ENCODE measurements around the gene HOXA7. TPM values are rescaled to one million over a fixed set of nuclear protein-coding genes. Genes with fewer than 3 reads are reported as not detected.
A peak's percentile ranks its signal among the peaks of the same experiment; 100 is the strongest.

HOXA7 gene
- total RNA-seq, 1 experiment from 2014 or later: 5.1 TPM

GRCh38 chr7:27164045-27164366 lies 7.5 kb upstream of the HOXA7 start:
- no peak for DNase-seq (ENCODE audit: low read depth)
- in situ Hi-C loops (cut with HindIII; ENCODE audit: low pct_unique_long_range_greater_than_20kb, low sequenced_read_pairs): loop anchor here (5.0 kb wide), 1 partner anchor 37 kb away; no protein-coding TSS in a partner anchor

- in situ Hi-C loops (cut with HindIII; ENCODE audit: low pct_unique_long_range_greater_than_20kb, low sequenced_read_pairs): loop anchor here (5.0 kb wide), 1 partner anchor 36 kb away; no protein-coding TSS in a partner anchor
- DNase-seq (ENCODE audit: low read depth): peak; percentile 46
These were observed 7.0 kb upstream of the HOXA7 start for GRCh38 chr7:27163288-27164044.

- peak; percentile 45 for DNase-seq (ENCODE audit: low read depth)
- in situ Hi-C loops (cut with HindIII; ENCODE audit: low pct_unique_long_range_greater_than_20kb, low sequenced_read_pairs): loop anchor here (5.0 kb wide), 1 partner anchor 35 kb away; no protein-coding TSS in a partner anchor
These were observed 6.2 kb upstream of the HOXA7 start for GRCh38 chr7:27162561-27163287.

- peak; percentile 62 for DNase-seq (ENCODE audit: low read depth)
- in situ Hi-C loops (cut with HindIII; ENCODE audit: low pct_unique_long_range_greater_than_20kb, low sequenced_read_pairs): loop anchor here (5.0 kb wide), 1 partner anchor 35 kb away; no protein-coding TSS in a partner anchor
These were observed 5.5 kb upstream of the HOXA7 start for GRCh38 chr7:27161721-27162560.

- DNase-seq (ENCODE audit: low read depth): no peak
- in situ Hi-C loops (cut with HindIII; ENCODE audit: low pct_unique_long_range_greater_than_20kb, low sequenced_read_pairs): loop anchor here (5.0 kb wide), 1 partner anchor 34 kb away; no protein-coding TSS in a partner anchor
These were observed 4.8 kb upstream of the HOXA7 start for GRCh38 chr7:27161214-27161720.

GRCh38 chr7:27160546-27161213 lies 4.2 kb upstream of the HOXA7 start:
- DNase-seq (ENCODE audit: low read depth): peak; percentile 84

GRCh38 chr7:27160145-27160545 lies 3.7 kb upstream of the HOXA7 start:
- in situ Hi-C loops (cut with HindIII; ENCODE audit: low pct_unique_long_range_greater_than_20kb, low sequenced_read_pairs): loop anchor here (5.0 kb wide), 1 partner anchor 33 kb away; no protein-coding TSS in a partner anchor
- peak; percentile 22 for DNase-seq (ENCODE audit: low read depth)

More at GRCh38 chr7:27160546-27161213, 4.2 kb upstream of the HOXA7 start:
- in situ Hi-C loops (cut with HindIII; ENCODE audit: low pct_unique_long_range_greater_than_20kb, low sequenced_read_pairs): loop anchor here (5.0 kb wide), 1 partner anchor 33 kb away; no protein-coding TSS in a partner anchor

- in situ Hi-C loops (cut with HindIII; ENCODE audit: low pct_unique_long_range_greater_than_20kb, low sequenced_read_pairs): loop anchor here (5.0 kb wide), 1 partner anchor 32 kb away; no protein-coding TSS in a partner anchor
- no peak for DNase-seq (ENCODE audit: low read depth)
These were observed 3.0 kb upstream of the HOXA7 start for GRCh38 chr7:27159266-27160144.

- DNase-seq (ENCODE audit: low read depth): no peak
- in situ Hi-C loops (cut with HindIII; ENCODE audit: low pct_unique_long_range_greater_than_20kb, low sequenced_read_pairs): no loop called here
These were observed 2.2 kb upstream of the HOXA7 start for GRCh38 chr7:27158436-27159265.

- DNase-seq (ENCODE audit: low read depth): no peak
- in situ Hi-C loops (cut with HindIII; ENCODE audit: low pct_unique_long_range_greater_than_20kb, low sequenced_read_pairs): no loop called here
These were observed 1.4 kb upstream of the HOXA7 start for GRCh38 chr7:27157702-27158431.

GRCh38 chr7:27156916-27157701 lies 634 bp upstream of the HOXA7 start:
- no peak for DNase-seq (ENCODE audit: low read depth)
- in situ Hi-C loops (cut with HindIII; ENCODE audit: low pct_unique_long_range_greater_than_20kb, low sequenced_read_pairs): no loop called here

GRCh38 chr7:27155816-27156507 lies 513 bp downstream of the HOXA7 start:
- DNase-seq (ENCODE audit: low read depth): peak; percentile 54
- in situ Hi-C loops (cut with HindIII; ENCODE audit: low pct_unique_long_range_greater_than_20kb, low sequenced_read_pairs): no loop called here

- DNase-seq (ENCODE audit: low read depth): no peak
These were observed 1.3 kb downstream of the HOXA7 start for GRCh38 chr7:27154901-27155815.

More at GRCh38 chr7:27154901-27155815, 1.3 kb downstream of the HOXA7 start:
- in situ Hi-C loops (cut with HindIII; ENCODE audit: low pct_unique_long_range_greater_than_20kb, low sequenced_read_pairs): no loop called here
